SK-N-SH treated with all-trans-retinoic acid at 6 μM for 48 hours (cell line): ENCODE measurements around the gene RPS6KA2.

Source experiments
- ATAC-seq: fragments of 200-7000 bp; cut with Tn5 transposase; 3 replicates; pipeline ENCODE4 v1.9.1; 2020; ENCODE audit warnings: mild to moderate bottlenecking, moderate library complexity
- ARNTL ChIP-seq: fragments of 450-650 bp; formaldehyde crosslinking; IDR thresholded peaks from 2 replicates; pipeline ENCODE4 v1.5.0; 2020; ENCODE audit warnings: low read depth, mild to moderate bottlenecking, moderate library complexity, borderline replicate concordance
- BACH2 ChIP-seq: fragments of 250-450 bp; sonication (Bioruptor Pico); IDR thresholded peaks from 2 replicates; pipeline ENCODE4 v1.9.0; 2021; ENCODE audit warnings: mild to moderate bottlenecking, borderline replicate concordance
- CSDC2 ChIP-seq: fragments of 250-450 bp; sonication (Bioruptor Pico); IDR thresholded peaks from 2 replicates; pipeline ENCODE4 v1.5.0; 2020; ENCODE audit warnings: mild to moderate bottlenecking, moderate library complexity
- CSRNP3 ChIP-seq: fragments of 250-450 bp; sonication (Bioruptor Pico); IDR thresholded peaks from 2 replicates; pipeline ENCODE4 v1.5.1; 2021; ENCODE audit warnings: mild to moderate bottlenecking, moderate library complexity
- ESRRG ChIP-seq: fragments of 250-450 bp; sonication (Bioruptor Pico); IDR thresholded peaks from 2 replicates; pipeline ENCODE4 v1.6.1; 2021; ENCODE audit warnings: mild to moderate bottlenecking
- GLIS3 ChIP-seq: fragments of 250-450 bp; sonication (Bioruptor Pico); IDR thresholded peaks from 2 replicates; pipeline ENCODE4 v1.5.0; 2020; ENCODE audit warnings: mild to moderate bottlenecking, moderate library complexity
- ISL1 ChIP-seq: fragments of 250-450 bp; sonication (Bioruptor Pico); IDR thresholded peaks from 2 replicates; pipeline ENCODE4 v2.1.2; 2022; ENCODE audit warnings: mild to moderate bottlenecking, moderate library complexity
- OSR1 ChIP-seq: fragments of 250-450 bp; sonication (Bioruptor Pico); IDR thresholded peaks from 2 replicates; pipeline ENCODE4 v1.8.0; 2022; ENCODE audit warnings: moderate library complexity, mild to moderate bottlenecking, inconsistent platforms
- PATZ1 ChIP-seq: fragments of 250-450 bp; sonication (Bioruptor Pico); IDR thresholded peaks from 2 replicates; pipeline ENCODE4 v1.8.0; 2020; ENCODE audit warnings: mild to moderate bottlenecking, moderate library complexity, borderline replicate concordance
- POU6F1 ChIP-seq: fragments of 250-450 bp; sonication (Bioruptor Pico); IDR thresholded peaks from 2 replicates; pipeline ENCODE4 v1.8.0; 2021; ENCODE audit warnings: low read depth, mild to moderate bottlenecking, moderate library complexity, borderline replicate concordance
- PPARA ChIP-seq: fragments of 250-450 bp; sonication (Bioruptor Pico); IDR thresholded peaks from 2 replicates; pipeline ENCODE4 v1.5.0; 2020; ENCODE audit warnings: mild to moderate bottlenecking, borderline replicate concordance
- SNAI2 ChIP-seq: fragments of 250-450 bp; sonication (Bioruptor Pico); IDR thresholded peaks from 2 replicates; pipeline ENCODE4 v1.5.0; 2020; ENCODE audit warnings: mild to moderate bottlenecking, moderate library complexity
- TCF4 ChIP-seq: fragments of 250-450 bp; sonication (Bioruptor Pico); IDR thresholded peaks from 2 replicates; pipeline ENCODE4 v1.8.0; 2021; ENCODE audit warnings: mild to moderate bottlenecking, moderate library complexity, borderline replicate concordance
- TSHZ2 ChIP-seq: fragments of 250-450 bp; sonication (Bioruptor Pico); IDR thresholded peaks from 2 replicates; pipeline ENCODE4 v1.5.0; 2020; ENCODE audit warnings: mild to moderate bottlenecking, moderate library complexity
- ZC3H10 ChIP-seq: fragments of 250-450 bp; sonication (Bioruptor Pico); IDR thresholded peaks from 2 replicates; pipeline ENCODE4 v1.5.1; 2021; ENCODE audit warnings: mild to moderate bottlenecking, moderate library complexity
- ZFP3 ChIP-seq: fragments of 250-450 bp; sonication (Bioruptor Pico); IDR thresholded peaks from 2 replicates; pipeline ENCODE4 v1.5.0; 2020; ENCODE audit warnings: mild to moderate bottlenecking, moderate library complexity
- ZFP30 ChIP-seq: fragments of 450-650 bp; formaldehyde crosslinking; IDR thresholded peaks from 2 replicates; pipeline ENCODE4 v1.5.0; 2022; ENCODE audit warnings: mild to moderate bottlenecking, moderate library complexity
- ZNF565 ChIP-seq: fragments of 450-650 bp; formaldehyde crosslinking; conservative IDR thresholded peaks from 2 replicates; pipeline ENCODE4 v1.5.0; 2020; ENCODE audit warnings: low read depth, mild to moderate bottlenecking, moderate library complexity
- ZNF70 ChIP-seq: fragments of 450-650 bp; formaldehyde crosslinking; IDR thresholded peaks from 2 replicates; pipeline ENCODE4 v1.5.0; 2020; ENCODE audit warnings: mild to moderate bottlenecking, moderate library complexity
- ZNF8 ChIP-seq: fragments of 450-650 bp; formaldehyde crosslinking; IDR thresholded peaks from 2 replicates; pipeline ENCODE4 v1.5.0; 2020; ENCODE audit warnings: mild to moderate bottlenecking, moderate library complexity

RPS6KA2 gene

GRCh38 chr6:166449036-166449435 lies 178.0 kb downstream of the RPS6KA2 start:
- ATAC-seq, result no peak
- TF ChIP-seq ZNF565 (no peak), TSHZ2 (no peak), CSDC2 (no peak), CSRNP3 (CRISPR knock-in tag) (no peak)

GRCh38 chr6:166448432-166448831 lies 178.6 kb downstream of the RPS6KA2 start:
- no peak for TF ChIP-seq ESRRG
- TF ChIP-seq ARNTL (CRISPR knock-in tag), result no peak
- no peak for TF ChIP-seq OSR1 (CRISPR knock-in tag)
- TF ChIP-seq ZNF8 (CRISPR knock-in tag), result no peak
- TF ChIP-seq ISL1, result no peak
- no peak for TF ChIP-seq CSRNP3 (CRISPR knock-in tag)
- no peak for TF ChIP-seq POU6F1 (CRISPR knock-in tag)
- TF ChIP-seq BACH2, result no peak
- TF ChIP-seq TSHZ2, result no peak
- no peak for TF ChIP-seq ZNF70 (CRISPR knock-in tag)
- TF ChIP-seq GLIS3 (CRISPR knock-in tag), result no peak
- no peak for TF ChIP-seq TCF4 (CRISPR knock-in tag)
- no peak for TF ChIP-seq PPARA
- no peak for ATAC-seq

GRCh38 chr6:166446567-166447065 lies 180.4 kb downstream of the RPS6KA2 start:
- TF ChIP-seq ZFP3 (CRISPR knock-in tag) (no peak), ISL1 (no peak)
- ATAC-seq, result no peak

- no peak for ATAC-seq
- TF ChIP-seq CSRNP3 (CRISPR knock-in tag) (no peak), ZNF70 (CRISPR knock-in tag) (no peak), PPARA (no peak), PATZ1 (CRISPR knock-in tag) (no peak), ESRRG (no peak), TSHZ2 (no peak), ZC3H10 (no peak), CSDC2 (no peak), GLIS3 (CRISPR knock-in tag) (no peak), ZFP30 (CRISPR knock-in tag) (no peak), SNAI2 (no peak)
Observed at GRCh38 chr6:166446146-166446545, 180.9 kb downstream of the RPS6KA2 start.
